ENCODE results near the gene GNB2.
"Not testable (repeated sequence)": the region's sequence is repeated elsewhere in the genome, so short reads cannot be mapped to it uniquely, and the experiment has no call there.

GNB2 gene

GRCh38 chr7:100673302-100673941 is at the start of gene GNB2:
Gene GNB2 (plus strand): TSS chr7:100673740. CDS start chr7:100676266, 2,526 bp downstream.
- peak; percentile 100 for DNase-seq

GRCh38 chr7:100623951-100624824 is 49.4 kb upstream of the GNB2 start:
- no peak for DNase-seq

GRCh38 chr7:100626055-100626454 is 47.5 kb upstream of the GNB2 start:
- no peak for DNase-seq

- peak; percentile 92 for DNase-seq
These were observed 46.9 kb upstream of the GNB2 start for GRCh38 chr7:100626530-100627237.

GRCh38 chr7:100627238-100627549 is 46.3 kb upstream of the GNB2 start:
- no peak for DNase-seq

- DNase-seq: peak; percentile 58
These were observed 44.3 kb upstream of the GNB2 start for GRCh38 chr7:100629117-100629716.

GRCh38 chr7:100630066-100630465 is 43.5 kb upstream of the GNB2 start:
- DNase-seq: no peak

GRCh38 chr7:100632951-100633717 is 40.4 kb upstream of the GNB2 start:
- DNase-seq: peak; percentile 76

GRCh38 chr7:100639995-100640516 is 33.5 kb upstream of the GNB2 start:
- no peak for DNase-seq

GRCh38 chr7:100640517-100641440 is 32.8 kb upstream of the GNB2 start:
- no peak for DNase-seq

GRCh38 chr7:100641463-100641859 is 32.1 kb upstream of the GNB2 start, which contains the start of gene TFR2:
Gene TFR2 (minus strand): TSS chr7:100641552. CDS start chr7:100641509, 43 bp downstream.
- no peak for DNase-seq

GRCh38 chr7:100641860-100642533 is 31.5 kb upstream of the GNB2 start:
- no peak for DNase-seq

GRCh38 chr7:100642534-100642907 is 31.0 kb upstream of the GNB2 start:
- DNase-seq: peak; percentile 51

GRCh38 chr7:100649826-100650565 is 23.5 kb upstream of the GNB2 start:
- no peak for DNase-seq

GRCh38 chr7:100654908-100655831 is 18.4 kb upstream of the GNB2 start:
- no peak for DNase-seq

GRCh38 chr7:100655908-100656674 is 17.4 kb upstream of the GNB2 start, which contains the start of gene ACTL6B:
Gene ACTL6B (minus strand): TSS chr7:100656448. CDS start chr7:100656354, 94 bp downstream.
- DNase-seq: peak; percentile 78

GRCh38 chr7:100662194-100662776 is 11.3 kb upstream of the GNB2 start:
- DNase-seq: not testable (repeated sequence)

Measured in activated CD4-positive, alpha-beta T cell treated with anti-CD3 and anti-CD28 coated beads for 48 hours (primary cell).